ENCODE results near the gene C1orf56. TPM values are rescaled to one million over a fixed set of nuclear protein-coding genes. Genes with fewer than 3 reads are reported as not detected.

The C1orf56 gene
- total and polyA plus RNA-seq, 8 donors, result 3.9 to 11.2 (median 8.8) TPM

DNA sequence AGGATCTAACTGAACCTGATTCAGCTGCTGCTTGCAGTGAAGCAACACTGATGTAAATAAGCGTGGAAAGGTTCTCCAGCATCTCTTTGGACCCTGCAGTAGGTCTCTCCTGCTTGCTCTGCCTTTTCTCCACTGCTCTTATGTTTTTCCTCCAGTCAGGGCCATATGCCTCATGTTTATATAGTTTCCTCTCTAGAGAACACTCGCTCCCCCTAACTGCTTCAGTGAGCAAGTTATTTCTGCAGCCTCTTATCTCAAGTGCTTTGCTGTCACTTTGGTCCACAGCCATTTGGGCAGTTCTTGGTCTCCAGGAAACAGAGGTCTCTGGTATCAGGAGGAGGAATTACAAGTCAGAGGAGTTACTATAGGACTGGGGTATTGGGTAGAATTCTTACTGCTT, 34.0 kb upstream of the C1orf56 start:
- no peak for TF ChIP-seq CTCF (IDR thresholded peaks at IDR 0.05)
- H3K4me3 ChIP-seq, result no peak overlapping the region
- peaks cover 20 to 38% of the 10 kb centered on the region in 2 donors for H3K4me1 ChIP-seq
- no peaks in the 10 kb centered on the region for H3K9me3 ChIP-seq
- intact Hi-C loops (cut with DNase I), result no loop called here
- peak overlapping the region; percentile 17 to 39 for H3K27ac ChIP-seq
- peak; percentile 79 for ATAC-seq
- H3K36me3 ChIP-seq, result peaks cover 0 to 8% of the 10 kb centered on the region in 2 donors
- H3K27me3 ChIP-seq, result no peaks in the 10 kb centered on the region
- peak in 2 of 4 donors; percentile 68 to 91 for DNase-seq

- Histone ChIP-seq H3K9me3 (no peaks in the 10 kb centered on the region), H3K27ac (peak overlapping the region in 1 of 2 donors; percentile 3), H3K36me3 (peaks cover 0 to 58% of the 10 kb centered on the region in 2 donors), H3K4me3 (no peak overlapping the region), H3K27me3 (no peaks in the 10 kb centered on the region), H3K4me1 (peaks cover 2 to 6% of the 10 kb centered on the region in 2 donors)
- DNase-seq (peak in 2 of 4 donors; percentile 69 to 78), ATAC-seq (peak; percentile 98)
- intact Hi-C loops (cut with DNase I), result no loop called here
- peak; percentile 52 to 79 for TF ChIP-seq CTCF (IDR thresholded peaks at IDR 0.05)
Measured at GRCh38 chr1:151024540-151025146, 22.9 kb upstream of the C1orf56 start.

DNA sequence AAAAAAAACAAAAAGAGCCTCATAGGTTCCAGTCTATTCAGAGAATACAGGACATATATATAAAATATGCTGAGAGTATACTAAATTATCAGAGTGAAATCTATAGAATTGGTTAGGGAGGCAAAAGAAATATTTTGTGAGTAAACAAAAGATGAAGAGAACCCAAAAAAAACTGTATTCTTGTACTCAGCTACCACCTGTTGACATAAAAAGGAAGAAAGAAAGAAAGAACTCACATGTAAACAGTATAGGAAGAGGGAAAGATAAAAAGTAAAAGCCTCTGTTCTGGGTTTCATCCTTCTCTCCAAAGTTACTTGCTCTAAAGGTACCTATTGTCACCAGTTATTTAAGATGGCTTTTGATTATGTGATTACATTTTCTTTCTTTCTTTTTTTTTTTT, 21.1 kb upstream of the C1orf56 start:
- peaks cover 0 to 66% of the 10 kb centered on the region in 2 donors for H3K36me3 ChIP-seq
- no peak overlapping the region for H3K4me3 ChIP-seq
- no peak overlapping the region for H3K27ac ChIP-seq
- H3K4me1 ChIP-seq, result peaks cover 2 to 6% of the 10 kb centered on the region in 2 donors
- H3K9me3 ChIP-seq, result no peaks in the 10 kb centered on the region
- ATAC-seq, result no peak
- no peak for DNase-seq
- intact Hi-C loops (cut with DNase I), result no loop called here
- no peak for TF ChIP-seq CTCF (IDR thresholded peaks at IDR 0.05)
- H3K27me3 ChIP-seq, result no peaks in the 10 kb centered on the region

DNA sequence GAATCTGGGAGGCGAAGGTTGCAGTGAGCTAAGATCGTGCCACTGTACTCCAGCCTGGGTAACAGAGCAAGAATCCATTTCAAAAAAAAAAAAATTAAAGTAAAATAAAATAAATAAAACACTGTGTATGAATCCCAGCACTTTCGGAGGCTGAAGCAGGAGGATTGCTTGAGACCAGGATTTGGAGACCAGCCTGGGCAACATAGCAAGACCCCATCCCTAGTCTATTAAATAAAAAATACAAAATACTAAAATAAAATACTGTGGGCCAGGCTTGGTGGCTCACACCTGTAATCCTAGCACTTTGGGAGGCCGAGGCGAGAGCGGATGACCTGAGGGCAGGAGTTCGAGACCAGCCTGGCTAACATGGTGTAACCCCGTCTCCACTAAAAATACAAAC, 15.4 kb upstream of the C1orf56 start:
- Histone ChIP-seq H3K4me3 (no peak overlapping the region), H3K27ac (no peak overlapping the region), H3K4me1 (no peaks in the 10 kb centered on the region), H3K36me3 (peaks cover 0 to 71% of the 10 kb centered on the region in 2 donors), H3K27me3 (no peaks in the 10 kb centered on the region), H3K9me3 (no peaks in the 10 kb centered on the region)
- intact Hi-C loops (cut with DNase I), result no loop called here
- no peak for TF ChIP-seq CTCF (IDR thresholded peaks at IDR 0.05)
- ATAC-seq (no peak), DNase-seq (no peak)

- ATAC-seq, result no peak
- Histone ChIP-seq H3K4me3 (no peak overlapping the region), H3K27ac (no peak overlapping the region), H3K4me1 (no peaks in the 10 kb centered on the region), H3K27me3 (no peaks in the 10 kb centered on the region), H3K9me3 (no peaks in the 10 kb centered on the region), H3K36me3 (peaks cover 0 to 42% of the 10 kb centered on the region in 2 donors)
- TF ChIP-seq CTCF (IDR thresholded peaks at IDR 0.05), result no peak
- intact Hi-C loops (cut with DNase I), result no loop called here
- DNase-seq, result no peak
Measured at GRCh38 chr1:151035167-151035566, 12.4 kb upstream of the C1orf56 start.

Data from left lung (tissue), 10 donors.